ENCODE results near the gene MORN3.
"Not testable (repeated sequence)": the region's sequence is repeated elsewhere in the genome, so short reads cannot be mapped to it uniquely, and the experiment has no call there.

Gene MORN3

DNA sequence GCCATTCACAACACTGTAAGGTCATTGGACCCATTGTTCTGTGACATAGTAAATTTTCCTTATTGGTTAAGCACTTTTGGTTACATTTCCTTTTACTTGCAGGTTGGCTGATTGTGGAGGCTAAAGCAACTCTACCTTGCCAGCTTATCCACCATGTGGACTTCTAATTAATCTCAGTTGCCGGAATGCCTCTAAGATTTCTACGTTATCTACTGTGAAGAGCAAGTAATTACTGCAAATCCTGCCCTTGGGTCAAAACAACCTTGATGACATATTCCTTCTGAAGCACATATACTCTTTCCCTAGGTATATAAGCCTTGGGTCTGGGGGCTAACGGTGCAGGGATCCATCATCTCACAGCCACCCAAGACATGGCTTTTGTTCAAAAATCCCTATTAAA, 19.5 kb upstream of the MORN3 start:
- TF ChIP-seq, protein P1, sequence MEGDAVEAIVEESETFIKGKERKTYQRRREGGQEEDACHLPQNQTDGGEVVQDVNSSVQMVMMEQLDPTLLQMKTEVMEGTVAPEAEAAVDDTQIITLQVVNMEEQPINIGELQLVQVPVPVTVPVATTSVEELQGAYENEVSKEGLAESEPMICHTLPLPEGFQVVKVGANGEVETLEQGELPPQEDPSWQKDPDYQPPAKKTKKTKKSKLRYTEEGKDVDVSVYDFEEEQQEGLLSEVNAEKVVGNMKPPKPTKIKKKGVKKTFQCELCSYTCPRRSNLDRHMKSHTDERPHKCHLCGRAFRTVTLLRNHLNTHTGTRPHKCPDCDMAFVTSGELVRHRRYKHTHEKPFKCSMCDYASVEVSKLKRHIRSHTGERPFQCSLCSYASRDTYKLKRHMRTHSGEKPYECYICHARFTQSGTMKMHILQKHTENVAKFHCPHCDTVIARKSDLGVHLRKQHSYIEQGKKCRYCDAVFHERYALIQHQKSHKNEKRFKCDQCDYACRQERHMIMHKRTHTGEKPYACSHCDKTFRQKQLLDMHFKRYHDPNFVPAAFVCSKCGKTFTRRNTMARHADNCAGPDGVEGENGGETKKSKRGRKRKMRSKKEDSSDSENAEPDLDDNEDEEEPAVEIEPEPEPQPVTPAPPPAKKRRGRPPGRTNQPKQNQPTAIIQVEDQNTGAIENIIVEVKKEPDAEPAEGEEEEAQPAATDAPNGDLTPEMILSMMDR (conservative IDR thresholded peaks at IDR 0.05; ENCODE audit: low read depth, low read length), result no peak
- DNase-seq (ENCODE audit: low read depth), result no peak
- H3K4me3 ChIP-seq (ENCODE audit: low read length), result no peak overlapping the region

DNA sequence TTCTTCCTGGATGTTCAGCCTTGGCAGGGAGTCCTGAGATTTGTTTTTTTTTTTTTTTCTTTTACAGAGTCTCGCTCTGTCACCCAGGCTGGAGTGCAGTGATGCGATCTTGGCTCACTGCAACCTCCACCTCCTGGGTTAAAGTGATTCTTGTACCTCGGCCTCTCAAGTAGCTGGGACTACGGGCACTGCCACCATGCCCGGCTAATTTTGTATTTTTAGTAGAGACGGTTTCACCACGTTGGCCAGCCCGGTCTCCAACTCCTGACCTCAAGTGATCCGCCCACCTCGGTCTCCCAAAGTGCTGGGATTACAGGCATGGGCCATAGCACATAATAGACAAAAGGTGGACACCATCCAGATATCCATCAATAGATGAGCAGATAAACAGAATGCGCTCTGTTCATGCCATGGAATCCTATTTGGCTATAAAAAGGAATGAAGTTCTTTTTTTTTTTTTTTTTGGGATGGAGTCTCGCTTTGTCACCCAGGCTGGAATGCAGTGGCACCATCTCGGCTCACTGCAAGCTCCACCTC, 10.3 kb upstream of the MORN3 start:
- DNase-seq (ENCODE audit: low read depth); H3K4me3 ChIP-seq (ENCODE audit: low read length): not testable (repeated sequence)

DNA sequence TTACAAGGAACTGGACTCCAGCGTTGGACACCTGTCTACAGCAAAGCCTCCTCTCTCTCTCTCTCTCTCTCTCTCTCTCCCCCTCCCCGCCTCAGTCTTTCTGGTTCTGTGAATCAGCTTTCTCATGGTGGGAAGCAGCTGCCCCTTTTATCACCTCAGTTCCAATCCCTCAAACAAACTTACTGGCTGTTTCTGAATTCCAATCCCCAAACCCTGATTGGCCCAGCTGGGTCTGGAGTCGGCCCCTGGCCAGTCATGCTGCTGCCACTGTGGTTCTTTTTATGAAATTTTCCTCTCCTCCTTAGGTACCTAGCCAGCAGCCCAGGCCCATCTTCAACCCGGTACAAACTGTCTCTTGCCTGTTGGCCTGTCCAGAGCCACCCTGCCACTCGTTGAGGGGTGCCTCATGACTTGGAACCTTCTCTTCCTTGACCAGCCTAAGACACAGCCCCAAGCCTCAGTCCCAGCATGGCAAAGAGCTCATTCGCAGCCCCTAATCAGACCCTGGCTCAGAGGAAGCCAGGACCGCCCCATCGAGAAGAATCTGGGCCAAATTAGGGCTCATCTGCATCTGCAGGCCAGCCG, 9.4 kb upstream of the MORN3 start:
- DNase-seq (ENCODE audit: low read depth), result no peak
- H3K4me3 ChIP-seq (ENCODE audit: low read length), result no peak overlapping the region

DNA sequence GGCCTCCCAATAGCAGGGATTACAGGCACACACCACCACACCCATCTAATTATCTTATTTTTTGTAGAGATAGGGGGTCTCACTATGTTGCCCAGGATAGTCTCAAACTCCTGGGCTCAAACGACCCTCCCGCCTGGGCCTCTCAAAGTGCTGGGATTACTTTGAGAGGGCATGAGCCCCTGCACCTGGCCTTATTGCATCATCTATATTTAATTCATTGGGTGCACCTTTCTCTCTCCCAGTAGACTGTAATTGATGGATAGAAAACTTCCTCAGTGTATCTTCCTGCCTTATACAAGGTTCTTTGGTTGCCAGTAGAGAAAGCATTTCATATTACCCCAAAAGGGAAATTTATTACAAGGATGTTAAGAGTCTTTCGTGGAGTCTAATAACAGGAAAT, 8.9 kb upstream of the MORN3 start:
- TF ChIP-seq, protein P1 (conservative IDR thresholded peaks at IDR 0.05; ENCODE audit: low read depth, low read length), result no peak
- DNase-seq (ENCODE audit: low read depth), result no peak

More for the DNA sequence above, 9.4 kb upstream of the MORN3 start:
- TF ChIP-seq, protein P1 (conservative IDR thresholded peaks at IDR 0.05; ENCODE audit: low read depth, low read length), result no peak

DNA sequence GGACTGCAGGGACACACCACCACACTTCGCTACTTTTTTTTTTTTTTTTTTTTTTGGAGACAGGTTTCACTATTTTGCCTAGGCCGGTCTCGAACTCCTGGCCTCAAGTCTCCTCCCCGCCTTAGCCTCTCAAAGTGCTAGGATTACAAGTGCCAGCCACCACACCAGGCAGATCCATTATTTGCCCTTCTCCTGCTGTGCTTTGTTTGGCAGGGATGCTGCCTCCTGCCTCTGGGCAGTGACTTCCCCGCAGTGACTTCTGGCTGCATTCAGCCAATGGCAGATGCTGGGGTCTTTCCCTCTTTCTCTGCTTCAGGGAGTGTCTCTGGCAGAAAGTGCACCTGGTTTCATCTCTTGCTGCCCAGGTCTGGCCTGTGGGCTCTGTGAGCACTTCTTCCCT, 6.7 kb upstream of the MORN3 start:
- DNase-seq (ENCODE audit: low read depth), result no peak
- TF ChIP-seq, protein P1 (conservative IDR thresholded peaks at IDR 0.05; ENCODE audit: low read depth, low read length), result no peak
- no peak overlapping the region for H3K4me3 ChIP-seq (ENCODE audit: low read length)

More for the DNA sequence above, 8.9 kb upstream of the MORN3 start:
- no peak overlapping the region for H3K4me3 ChIP-seq (ENCODE audit: low read length)

DNA sequence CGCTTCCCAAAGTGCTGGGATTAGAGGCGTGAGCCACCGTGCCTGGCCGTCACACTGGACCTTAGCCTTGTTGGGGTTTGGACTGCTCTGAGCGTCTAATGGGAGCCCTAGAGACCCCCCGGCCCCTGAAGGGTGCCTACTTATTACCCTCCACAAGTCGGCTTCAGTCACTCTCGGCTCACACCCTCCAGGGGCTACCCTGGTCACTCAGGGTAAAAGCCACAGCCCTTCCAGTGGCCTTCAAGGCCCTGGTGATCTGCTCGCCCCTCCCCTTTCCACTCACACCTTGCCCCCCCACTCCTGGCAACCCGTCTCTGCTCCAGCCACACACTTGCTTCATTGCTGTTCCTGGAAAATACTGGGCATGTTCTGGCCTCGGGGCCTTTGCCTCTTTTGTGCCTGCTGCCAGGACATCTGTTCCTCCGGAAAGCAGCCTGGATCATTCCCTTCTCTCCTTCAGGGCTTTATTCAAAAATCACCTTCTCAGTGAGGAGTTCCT, 3.6 kb upstream of the MORN3 start:
- DNase-seq (ENCODE audit: low read depth), result no peak
- peak overlapping the region; percentile 68 for H3K4me3 ChIP-seq (ENCODE audit: low read length)
- TF ChIP-seq, protein P1 (conservative IDR thresholded peaks at IDR 0.05; ENCODE audit: low read depth, low read length), result no peak

DNA sequence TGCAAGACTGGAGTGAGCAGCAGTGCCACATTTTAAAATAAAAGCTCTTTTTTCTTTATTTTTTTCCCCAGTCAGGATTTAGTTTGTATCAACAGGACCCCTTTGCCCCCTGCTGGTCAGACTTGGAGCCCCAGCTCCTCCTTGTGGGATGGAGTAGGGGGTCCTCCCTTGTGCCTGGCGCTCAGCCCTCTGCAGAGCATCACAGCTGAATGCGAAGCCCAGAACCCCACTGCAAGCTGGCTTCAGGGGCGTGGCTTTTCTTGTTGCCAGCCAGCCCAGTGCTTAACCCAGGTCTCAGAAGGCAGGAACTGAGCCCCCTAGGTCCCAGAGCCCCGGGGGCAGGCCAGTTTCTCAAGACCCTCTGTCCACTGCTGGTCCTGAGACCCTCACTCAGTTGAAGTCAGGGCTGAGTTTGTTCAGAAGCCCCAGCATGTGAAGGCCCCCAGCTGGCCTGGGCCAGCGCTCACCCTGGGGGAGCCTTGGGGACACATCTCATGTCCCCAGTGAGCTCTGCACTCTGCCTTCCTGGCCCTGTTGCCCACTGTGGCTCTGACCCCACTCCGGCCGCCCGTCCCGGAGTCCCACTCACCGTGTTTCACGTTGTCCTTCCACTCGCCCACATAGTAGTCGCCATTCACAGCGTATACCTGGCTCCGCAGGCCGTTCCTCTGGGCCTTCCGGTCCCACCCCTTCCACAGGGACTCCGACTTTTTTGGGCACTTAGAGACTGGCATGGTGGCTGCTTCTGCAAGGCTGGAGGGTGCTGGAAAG, 519 bp downstream of the MORN3 start:
- TF ChIP-seq, protein P1 (conservative IDR thresholded peaks at IDR 0.05; ENCODE audit: low read depth, low read length), result peak; percentile 81
- DNase-seq (ENCODE audit: low read depth), result no peak
- H3K4me3 ChIP-seq (ENCODE audit: low read length), result no peak overlapping the region

DNA sequence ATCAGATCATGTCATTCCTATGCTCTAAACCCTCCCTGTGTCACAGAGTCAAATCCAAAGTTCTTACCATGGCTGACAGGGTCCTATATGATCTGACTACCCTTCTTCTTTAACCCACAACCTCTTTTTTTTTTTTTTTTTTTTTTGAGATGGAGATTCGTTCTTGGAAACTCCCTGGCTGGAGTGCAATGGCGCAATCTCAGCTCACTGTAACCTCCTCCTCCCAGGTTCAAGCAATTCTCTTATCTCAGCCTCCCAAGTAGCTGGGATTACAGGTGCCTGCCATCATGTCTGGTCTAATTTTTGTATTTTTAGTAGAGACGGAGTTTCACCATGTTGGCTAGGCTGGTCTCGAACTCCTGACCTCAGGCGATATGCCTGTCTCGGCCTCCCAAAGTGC, 2.6 kb downstream of the MORN3 start:
- not testable (repeated sequence) for H3K4me3 ChIP-seq (ENCODE audit: low read length); DNase-seq (ENCODE audit: low read depth)

Data from retinal pigment epithelial cell (primary cell).